HG03045 (cell line): ENCODE results near the gene MAGI3.
"Not testable (repeated sequence)": the region's sequence is repeated elsewhere in the genome, so short reads cannot be mapped to it uniquely, and the experiment has no call there.

Experiments
- ATAC-seq: cut with Tn5 transposase; IDR thresholded peaks from one replicate; pipeline ENCODE4 v1.9.1; 2021; ENCODE audit warnings: mild to moderate bottlenecking, moderate library complexity; ENCODE audit not compliant: unreplicated experiment

The MAGI3 gene

DNA sequence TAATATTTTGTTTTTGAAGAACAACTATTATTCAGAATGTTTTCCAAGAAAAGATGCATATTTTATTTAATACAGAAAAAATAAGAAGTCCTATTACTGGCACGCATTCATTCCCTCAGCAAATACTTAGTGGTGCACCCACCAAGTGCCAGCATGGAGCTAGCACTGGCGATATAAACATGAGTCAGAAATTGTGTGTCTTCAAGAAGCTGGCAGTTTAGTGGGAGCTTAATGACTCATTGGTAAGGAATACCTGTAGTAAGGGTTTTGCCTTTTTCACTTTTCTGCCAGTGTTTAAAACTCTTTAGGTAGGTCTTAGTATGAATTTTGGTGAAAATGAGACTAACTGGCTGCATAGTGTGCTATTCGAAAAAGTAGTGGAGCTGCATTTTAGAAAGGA, 6.3 kb downstream of the MAGI3 start:
- ATAC-seq: no peak

DNA sequence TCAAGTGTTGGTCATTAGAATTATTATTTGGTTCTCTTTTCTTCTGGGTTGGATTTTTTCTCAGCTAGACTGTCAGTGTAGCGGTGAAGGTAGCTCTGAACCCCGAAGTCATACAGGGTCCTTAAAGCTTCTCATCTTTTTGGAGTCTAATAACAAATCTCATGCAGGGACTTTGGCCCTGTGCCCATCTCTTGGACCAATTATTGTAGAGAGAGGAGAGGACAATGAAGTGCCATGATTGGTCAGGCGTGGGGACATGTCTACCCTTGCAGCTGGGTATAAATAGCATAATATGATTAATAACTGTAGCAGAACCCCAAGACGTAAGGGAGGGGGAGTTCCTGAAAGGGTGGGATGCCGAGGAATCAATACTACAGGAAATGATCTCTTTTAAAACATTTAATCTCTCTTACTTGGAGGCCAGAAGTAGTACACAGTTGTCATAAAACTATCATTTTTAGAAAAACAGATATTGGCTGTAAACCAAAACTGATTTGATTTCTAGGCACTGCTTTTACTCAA, 8.8 kb downstream of the MAGI3 start:
- no peak for ATAC-seq

DNA sequence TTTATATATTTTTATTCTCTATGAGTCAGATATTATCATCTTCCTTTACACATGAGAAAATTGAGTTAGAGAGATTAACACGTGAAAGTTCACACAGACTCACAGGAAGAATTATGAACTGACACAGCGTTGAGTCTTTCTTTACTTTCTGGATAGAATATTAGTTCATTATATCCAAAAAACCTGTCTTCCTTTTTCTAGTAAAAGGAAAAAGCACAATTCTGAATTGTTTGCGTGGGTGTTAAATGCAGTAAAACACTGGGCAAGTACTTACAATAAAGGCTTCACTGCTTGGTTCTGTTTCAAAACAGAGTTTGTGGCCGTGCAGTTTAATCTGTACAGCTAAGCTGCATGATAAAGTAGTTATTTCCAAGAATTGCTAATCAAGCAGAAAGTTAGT, 10.8 kb downstream of the MAGI3 start:
- no peak for ATAC-seq

GRCh38 chr1:113401728-113402127, 11.4 kb downstream of the MAGI3 start:
- no peak for ATAC-seq

GRCh38 chr1:113403065-113403464, 12.8 kb downstream of the MAGI3 start:
- no peak for ATAC-seq

DNA sequence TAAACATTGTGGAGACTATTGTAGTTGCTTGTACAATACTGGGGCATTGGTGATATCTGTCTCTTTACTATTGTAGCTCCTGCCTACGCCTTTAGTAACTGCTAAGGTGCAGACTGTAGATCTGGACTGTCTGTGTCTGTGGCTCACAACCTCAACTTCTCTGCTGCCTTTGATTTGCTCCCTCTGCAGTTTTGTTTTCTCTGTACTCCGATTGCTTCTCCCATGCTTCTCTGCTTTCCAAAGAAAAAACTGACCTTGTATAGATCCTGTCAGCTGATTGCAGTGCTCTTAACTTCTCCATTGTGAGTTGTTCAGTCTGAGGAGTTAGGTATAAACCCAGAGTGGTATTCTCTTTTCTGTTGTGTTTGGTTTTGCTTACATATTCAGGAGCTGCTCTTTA, 15.3 kb downstream of the MAGI3 start:
- no peak for ATAC-seq

- ATAC-seq: not testable (repeated sequence)
These were observed 15.8 kb downstream of the MAGI3 start for GRCh38 chr1:113406149-113406548.

DNA sequence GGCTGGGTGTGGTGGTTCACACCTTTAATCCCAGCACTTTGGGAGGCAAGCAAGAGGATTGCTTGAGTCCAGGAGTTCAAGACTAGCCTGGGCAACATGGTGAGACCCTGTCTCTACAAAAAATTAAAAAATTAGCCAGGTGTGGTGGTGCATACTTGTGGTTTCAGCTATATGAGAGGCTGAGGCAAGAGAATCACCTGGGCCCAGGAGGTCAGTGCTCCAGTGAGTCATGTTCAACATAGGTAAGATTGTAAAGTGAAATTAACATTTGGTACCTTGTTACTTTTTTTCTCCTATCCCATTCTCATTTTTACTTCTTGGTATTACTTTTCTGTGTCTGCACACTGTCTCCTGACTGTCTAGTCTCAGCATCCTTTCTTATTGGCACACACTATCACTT, 19.0 kb downstream of the MAGI3 start:
- no peak for ATAC-seq

GRCh38 chr1:113412020-113412419, 21.7 kb downstream of the MAGI3 start:
- ATAC-seq: not testable (repeated sequence)

GRCh38 chr1:113415310-113416070, 25.2 kb downstream of the MAGI3 start:
- no peak for ATAC-seq

GRCh38 chr1:113416071-113416470, 25.8 kb downstream of the MAGI3 start:
- not testable (repeated sequence) for ATAC-seq

DNA sequence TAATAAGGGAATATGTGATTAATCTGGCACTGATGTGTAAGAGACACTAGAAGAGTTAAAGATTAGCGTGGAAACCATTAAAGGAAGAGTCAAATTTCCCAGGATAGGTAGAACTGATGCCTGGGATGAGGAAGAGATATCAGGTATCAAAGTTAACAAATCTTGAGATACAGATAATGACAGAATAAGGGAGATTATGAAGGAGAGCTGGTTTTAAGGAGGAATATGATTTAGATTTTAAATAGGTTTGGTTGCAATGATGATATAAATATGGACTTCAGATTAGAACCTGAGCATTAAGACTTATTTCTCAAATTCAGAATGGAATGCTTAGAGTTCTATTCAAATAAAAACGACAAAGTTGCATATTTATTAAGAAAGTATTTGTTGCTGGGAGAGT, 26.2 kb downstream of the MAGI3 start:
- ATAC-seq: no peak

GRCh38 chr1:113422315-113423068, 32.2 kb downstream of the MAGI3 start:
- ATAC-seq: no peak

DNA sequence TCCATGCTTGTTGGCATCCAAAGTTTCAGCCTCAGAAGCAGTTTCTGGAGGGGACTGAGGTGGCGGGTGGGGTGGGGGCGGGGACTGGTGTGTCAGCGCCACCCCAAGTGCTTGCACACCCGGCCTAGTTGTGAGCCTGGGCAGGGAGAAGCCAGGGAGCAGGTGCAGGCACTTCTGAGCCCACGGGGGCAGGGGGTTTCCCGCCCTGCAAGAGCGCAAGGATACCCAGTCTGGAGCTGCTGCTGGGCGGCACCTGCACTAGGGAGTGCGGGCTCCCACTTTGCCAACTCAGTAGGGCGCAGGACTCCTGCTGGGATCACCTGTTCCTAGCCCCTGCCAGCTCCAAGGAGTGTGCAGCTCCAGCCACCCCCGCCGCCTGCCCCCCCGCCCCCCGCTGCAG, 33.5 kb downstream of the MAGI3 start:
- ATAC-seq: no peak

DNA sequence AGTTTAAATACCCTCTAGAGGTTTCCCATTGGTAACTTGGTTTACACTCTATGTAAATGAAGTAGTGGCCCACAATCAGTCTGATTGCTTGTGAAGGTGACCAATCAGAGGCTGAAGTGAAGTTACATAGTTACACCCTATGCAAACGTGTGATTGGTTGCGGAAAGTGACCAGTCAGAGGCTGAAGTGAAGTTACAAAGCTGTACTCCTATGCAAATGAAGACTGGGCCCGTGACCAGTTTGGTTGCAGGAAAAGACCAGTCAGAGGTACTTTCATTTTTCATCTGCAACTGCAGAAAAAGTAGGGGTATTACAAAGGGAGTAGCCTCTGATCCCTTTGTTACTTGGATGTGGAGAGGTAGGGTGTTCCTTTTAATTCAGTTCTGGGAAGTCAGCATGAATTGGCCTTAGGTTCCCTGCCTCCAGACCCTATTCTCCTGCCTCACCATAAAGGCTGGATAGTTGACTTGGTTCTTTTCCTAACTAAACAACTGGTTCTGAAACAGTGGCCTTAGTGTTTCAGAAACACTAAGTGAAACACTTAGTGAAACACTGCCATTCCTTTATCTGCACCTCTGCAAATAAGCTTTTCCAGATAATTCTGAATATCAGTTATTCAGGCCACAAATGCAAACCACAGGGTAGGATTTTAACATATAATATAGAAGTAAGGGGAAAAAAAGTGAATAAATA, 39.3 kb downstream of the MAGI3 start:
- no peak for ATAC-seq

- no peak for ATAC-seq
These were observed 42.9 kb downstream of the MAGI3 start for GRCh38 chr1:113433184-113433583.

DNA sequence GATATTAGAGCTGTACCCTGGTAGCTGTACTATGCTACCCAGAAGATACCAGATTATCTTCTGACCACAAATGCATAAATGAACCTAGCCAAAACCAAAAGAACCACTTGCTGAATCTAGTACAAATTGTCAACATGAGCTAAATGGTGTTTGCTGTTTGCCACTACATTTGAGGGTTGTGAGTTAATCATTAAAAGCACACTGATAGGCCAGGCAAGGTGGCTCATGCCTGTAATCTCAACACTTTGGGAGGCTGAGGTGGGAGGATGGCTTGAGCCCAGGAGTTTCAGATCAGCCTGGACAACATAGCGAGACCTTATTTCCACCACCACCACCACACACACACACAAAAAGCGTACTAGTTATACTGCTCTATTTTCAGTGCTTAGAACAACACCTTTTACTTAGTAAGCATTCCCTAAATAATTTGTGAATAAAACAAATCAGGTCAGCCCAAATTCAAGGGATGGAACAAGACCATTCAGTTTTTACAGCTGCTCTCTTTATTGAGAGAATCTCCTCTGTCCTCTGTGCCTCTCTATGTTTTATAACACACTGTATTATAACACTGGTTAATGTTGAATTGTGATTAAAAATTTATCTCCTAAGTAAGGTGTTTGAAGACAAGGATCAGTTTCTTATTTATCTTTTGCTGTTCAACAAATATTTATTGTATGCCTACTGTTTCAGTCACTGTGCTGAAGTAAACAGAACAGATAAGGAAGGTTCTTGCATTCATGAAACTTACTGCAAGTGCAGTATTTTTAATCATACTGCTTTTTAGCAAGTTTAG, 44.0 kb downstream of the MAGI3 start:
- ATAC-seq: no peak

- ATAC-seq: no peak
These were observed 44.5 kb downstream of the MAGI3 start for GRCh38 chr1:113434874-113435175.

- no peak for ATAC-seq
These were observed 47.4 kb downstream of the MAGI3 start for GRCh38 chr1:113437554-113438341.
